GM13977 (cell line): Measurements from ENCODE around the gene PALB2.
"Not testable (repeated sequence)": the region's sequence is repeated elsewhere in the genome, so short reads cannot be mapped to it uniquely, and the experiment has no call there.

Experiments used
- DNase-seq: peaks from one replicate; pipeline ENCODE4 v3.0.0; 2012; ENCODE audit warnings: low spot score
- CTCF ChIP-seq: IDR thresholded peaks from 2 replicates; pipeline ENCODE4 v1.5.1; 2012; ENCODE audit warnings: mild to moderate bottlenecking, control low read depth; ENCODE audit not compliant: insufficient read depth; ENCODE audit errors: extremely low read depth, missing control alignments
- in situ Hi-C: fragments of 300-500 bp; cut with MboI; formaldehyde crosslinking; loops from one replicate; pipeline ENCODE4 v1.12.0; 2022; ENCODE audit warnings: low sequenced_read_pairs, low pct_unique_long_range_greater_than_20kb, mixed read lengths, inconsistent platforms; ENCODE audit not compliant: unreplicated experiment

The PALB2 gene

GRCh38 chr16:23584186-23585076, 56.7 kb downstream of the PALB2 start:
- no peak for TF ChIP-seq CTCF
- in situ Hi-C loops, result no loop called here
- no peak for DNase-seq

GRCh38 chr16:23583271-23583670, 57.8 kb downstream of the PALB2 start:
- in situ Hi-C loops, DNase-seq: not testable (repeated sequence)

- no peak for TF ChIP-seq CTCF
- DNase-seq, result no peak
- in situ Hi-C loops, result no loop called here
These were observed 59.3 kb downstream of the PALB2 start for GRCh38 chr16:23581764-23582163.

- TF ChIP-seq CTCF, result no peak
- in situ Hi-C loops, result no loop called here
- no peak for DNase-seq
These were observed 60.7 kb downstream of the PALB2 start for GRCh38 chr16:23580391-23580790.

- in situ Hi-C loops, result no loop called here
- no peak for TF ChIP-seq CTCF
- DNase-seq, result no peak
These were observed 61.7 kb downstream of the PALB2 start for GRCh38 chr16:23579371-23579770.

- no peak for TF ChIP-seq CTCF
- in situ Hi-C loops, result no loop called here
These were observed 62.8 kb downstream of the PALB2 start for GRCh38 chr16:23578101-23578830.

GRCh38 chr16:23577493-23577892, 63.6 kb downstream of the PALB2 start:
- TF ChIP-seq CTCF, result no peak
- no peak for DNase-seq
- in situ Hi-C loops, result no loop called here

More at GRCh38 chr16:23578101-23578830, 62.8 kb downstream of the PALB2 start:
- DNase-seq, result no peak
